LNCaP clone FGC (cell line): Measurements from ENCODE around the gene SNX27.

Experiments used
- DNase-seq: peaks from one replicate; pipeline ENCODE4 v3.0.0-alpha.2; 2011; ENCODE audit warnings: low read depth
- H3K4me3 ChIP-seq: 2 replicates; pipeline ENCODE4 v1.5.1; 2011; ENCODE audit warnings: mild to moderate bottlenecking, low read depth, low read length, control low read depth
- CTCF ChIP-seq: IDR thresholded peaks from 2 replicates; pipeline ENCODE4 v1.5.1; 2012; ENCODE audit warnings: mild to moderate bottlenecking; ENCODE audit not compliant: control insufficient read depth, insufficient read depth; ENCODE audit errors: extremely low read depth

Gene SNX27

GRCh38 chr1:151574575-151575529 is 37.0 kb upstream of the SNX27 start:
- no peak for TF ChIP-seq CTCF
- no peak for DNase-seq
- no peak overlapping the region for H3K4me3 ChIP-seq

- TF ChIP-seq CTCF: no peak
- no peak for DNase-seq
- H3K4me3 ChIP-seq: no peak overlapping the region
These were observed 34.7 kb upstream of the SNX27 start for GRCh38 chr1:151577173-151577572.

GRCh38 chr1:151578941-151579340 is 32.9 kb upstream of the SNX27 start:
- no peak for DNase-seq
- TF ChIP-seq CTCF: no peak
- no peak overlapping the region for H3K4me3 ChIP-seq

- no peak overlapping the region for H3K4me3 ChIP-seq
- TF ChIP-seq CTCF: no peak
- no peak for DNase-seq
These were observed 32.2 kb upstream of the SNX27 start for GRCh38 chr1:151579436-151580225.

GRCh38 chr1:151581451-151581850 is 30.4 kb upstream of the SNX27 start:
- no peak for DNase-seq
- TF ChIP-seq CTCF: no peak
- no peak overlapping the region for H3K4me3 ChIP-seq

GRCh38 chr1:151581921-151582320 is 29.9 kb upstream of the SNX27 start:
- no peak overlapping the region for H3K4me3 ChIP-seq
- DNase-seq: no peak
- no peak for TF ChIP-seq CTCF
